Gastrocnemius medialis (tissue), 4 donors: ENCODE results near the gene TTC28.

Source experiments
- POLR2A ChIP-seq, 2 donors: fragments of 450-650 bp; IDR thresholded peaks; one replicate each; pipeline ENCODE4 v1.6.1; 2017; ENCODE audit warnings: antibody characterized with exemption in 2 of 2, mild to moderate bottlenecking in 2 of 2, moderate library complexity in 2 of 2
- TF ChIP-seq, protein P1 (sequence below), 5 experiments: fragments of 450-650 bp in 3 of 5; fragments of 200-600 bp in 2 of 5; sonication (generic) in 2 of 5; IDR thresholded peaks in 4 of 5; conservative IDR thresholded peaks in 1 of 5; 1 replicate in 4 of 5; 2 replicates in 1 of 5; pipeline ENCODE4 v1.5.1; 2016 to 2019; ENCODE audit warnings: antibody characterized with exemption in 5 of 5, mild to moderate bottlenecking in 3 of 5, moderate library complexity in 3 of 5

DNA sequence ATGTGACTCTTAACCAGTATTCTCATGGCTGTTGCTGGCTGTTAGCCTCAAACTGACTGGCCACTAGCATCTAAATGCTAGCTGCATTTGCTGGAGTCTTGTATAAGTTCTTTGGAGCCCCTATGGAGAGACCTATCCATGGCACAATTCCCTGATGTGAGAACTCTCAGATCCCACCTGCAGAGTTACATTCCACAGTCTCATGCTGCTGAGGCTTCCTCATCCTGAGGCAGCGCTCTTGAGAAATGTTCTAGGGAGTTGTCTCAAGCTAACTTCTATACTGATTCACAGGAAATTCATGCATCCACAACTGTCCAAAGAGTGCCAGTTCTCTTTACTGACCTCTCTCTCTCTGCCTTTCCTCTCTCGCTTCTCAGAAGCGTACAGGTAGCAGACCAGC, 542.6 kb downstream of the TTC28 start:
- TF ChIP-seq, protein P1, sequence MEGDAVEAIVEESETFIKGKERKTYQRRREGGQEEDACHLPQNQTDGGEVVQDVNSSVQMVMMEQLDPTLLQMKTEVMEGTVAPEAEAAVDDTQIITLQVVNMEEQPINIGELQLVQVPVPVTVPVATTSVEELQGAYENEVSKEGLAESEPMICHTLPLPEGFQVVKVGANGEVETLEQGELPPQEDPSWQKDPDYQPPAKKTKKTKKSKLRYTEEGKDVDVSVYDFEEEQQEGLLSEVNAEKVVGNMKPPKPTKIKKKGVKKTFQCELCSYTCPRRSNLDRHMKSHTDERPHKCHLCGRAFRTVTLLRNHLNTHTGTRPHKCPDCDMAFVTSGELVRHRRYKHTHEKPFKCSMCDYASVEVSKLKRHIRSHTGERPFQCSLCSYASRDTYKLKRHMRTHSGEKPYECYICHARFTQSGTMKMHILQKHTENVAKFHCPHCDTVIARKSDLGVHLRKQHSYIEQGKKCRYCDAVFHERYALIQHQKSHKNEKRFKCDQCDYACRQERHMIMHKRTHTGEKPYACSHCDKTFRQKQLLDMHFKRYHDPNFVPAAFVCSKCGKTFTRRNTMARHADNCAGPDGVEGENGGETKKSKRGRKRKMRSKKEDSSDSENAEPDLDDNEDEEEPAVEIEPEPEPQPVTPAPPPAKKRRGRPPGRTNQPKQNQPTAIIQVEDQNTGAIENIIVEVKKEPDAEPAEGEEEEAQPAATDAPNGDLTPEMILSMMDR (IDR thresholded peaks at IDR 0.05 in 4 of 5, conservative IDR thresholded peaks at IDR 0.05 in 1 of 5), result no peak
- no peak for TF ChIP-seq POLR2A (IDR thresholded peaks at IDR 0.05)
